Left lobe of liver (tissue), 2 donors: Measurements from ENCODE around the gene EML4. TPM values are rescaled to one million over a fixed set of nuclear protein-coding genes. Genes with fewer than 3 reads are reported as not detected.

Experiments
- ATAC-seq: fragments of 200-7000 bp; cut with Tn5 transposase; one replicate; pipeline ENCODE4 v1.9.1; 2020; ENCODE audit warnings: mild to moderate bottlenecking, moderate library complexity
- DNase-seq: peaks from one replicate; pipeline ENCODE4 v3.0.0-alpha.2; 2020; ENCODE audit warnings: low spot score
- total RNA-seq: library from RNA; stranded (reverse); gene quantifications from one replicate; pipeline ENCODE4 v1.2.1, GENCODE V29; 2021
- donor health status: DM: no; HTN: no; CAD: no; lungs with moderate emphysema.
- donor health status: DM: no; HTN: yes; CAD: no.

The EML4 gene
- total RNA-seq, 1 donor from 2014 or later, result 30.4 TPM

DNA sequence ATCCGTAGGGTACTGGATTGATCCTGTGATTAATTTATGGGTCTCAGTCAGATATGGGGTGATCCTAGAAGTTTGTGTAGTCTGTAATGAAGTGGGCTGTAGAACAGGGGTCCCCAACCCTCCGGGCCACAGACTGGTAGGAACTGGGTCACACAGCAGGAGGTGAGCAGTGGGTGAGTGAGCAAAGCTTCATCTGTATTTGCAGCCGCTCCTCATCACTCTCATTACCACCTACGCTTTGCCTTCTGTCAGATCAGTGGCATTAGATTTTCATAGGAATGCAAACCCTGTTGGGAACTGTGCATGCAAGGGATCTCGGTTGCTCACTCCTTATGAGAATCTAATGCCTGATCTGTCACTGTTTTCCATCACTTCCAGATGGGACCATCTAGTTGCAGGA lies 48.8 kb downstream of the EML4 start:
- no peak for ATAC-seq
- DNase-seq, result no peak

DNA sequence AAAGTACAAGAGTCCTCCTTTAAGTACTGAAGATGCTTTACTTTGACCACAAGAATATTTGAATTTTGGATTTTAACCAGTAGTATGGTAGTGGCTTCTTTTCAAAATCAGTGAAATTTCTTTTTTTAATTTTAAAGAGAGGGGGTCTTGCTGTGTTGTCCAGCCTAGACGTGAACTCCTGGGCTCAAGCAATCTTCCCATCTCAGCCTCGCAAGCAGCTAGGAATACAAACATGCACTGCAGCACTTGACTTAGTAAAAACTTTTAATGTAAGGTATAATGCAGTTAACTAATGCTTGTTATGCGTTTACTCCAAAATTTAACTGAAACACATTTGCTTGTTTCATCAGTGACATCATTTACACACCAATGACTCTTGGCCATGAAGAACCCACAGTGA lies 49.6 kb downstream of the EML4 start:
- ATAC-seq, result no peak
- no peak for DNase-seq

DNA sequence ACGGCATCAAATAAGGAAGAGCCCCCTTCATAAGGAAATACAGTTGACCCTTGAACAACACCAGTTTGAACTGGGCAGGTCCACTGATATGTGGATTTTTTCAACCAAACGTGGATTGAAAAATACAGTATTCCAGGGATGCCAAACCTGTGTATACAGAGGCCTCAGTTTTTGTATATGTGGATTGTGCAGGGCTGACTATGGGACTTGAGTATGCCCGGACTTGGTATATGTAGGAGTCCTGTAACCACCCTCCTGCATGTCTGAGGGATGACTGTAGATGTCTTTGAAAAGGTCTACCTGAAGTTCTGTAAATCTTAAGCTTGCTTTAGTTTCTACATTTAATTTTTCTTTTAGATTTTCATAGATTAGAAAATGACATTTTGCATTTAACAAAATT lies 50.0 kb downstream of the EML4 start:
- no peak for DNase-seq
- ATAC-seq, result no peak

DNA sequence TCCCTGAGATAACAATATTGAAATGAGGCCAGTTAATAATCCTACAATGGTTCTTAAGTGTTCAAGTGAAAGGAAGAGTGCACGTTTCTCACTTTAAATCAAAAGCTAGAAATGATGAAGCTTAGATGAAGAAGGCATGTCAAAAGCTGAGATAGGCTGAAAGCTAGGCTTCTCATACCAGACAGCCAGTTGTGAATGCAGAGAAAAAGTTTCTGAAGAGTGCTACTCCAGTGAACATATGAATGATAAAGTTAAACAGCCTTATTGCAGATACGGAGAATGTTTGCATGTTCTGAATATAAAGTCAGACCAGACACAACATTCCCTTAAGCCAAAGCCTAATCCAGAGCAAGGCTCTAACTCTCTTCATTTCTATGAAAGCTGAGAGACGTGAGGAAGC lies 51.4 kb downstream of the EML4 start:
- no peak for DNase-seq
- ATAC-seq, result no peak

DNA sequence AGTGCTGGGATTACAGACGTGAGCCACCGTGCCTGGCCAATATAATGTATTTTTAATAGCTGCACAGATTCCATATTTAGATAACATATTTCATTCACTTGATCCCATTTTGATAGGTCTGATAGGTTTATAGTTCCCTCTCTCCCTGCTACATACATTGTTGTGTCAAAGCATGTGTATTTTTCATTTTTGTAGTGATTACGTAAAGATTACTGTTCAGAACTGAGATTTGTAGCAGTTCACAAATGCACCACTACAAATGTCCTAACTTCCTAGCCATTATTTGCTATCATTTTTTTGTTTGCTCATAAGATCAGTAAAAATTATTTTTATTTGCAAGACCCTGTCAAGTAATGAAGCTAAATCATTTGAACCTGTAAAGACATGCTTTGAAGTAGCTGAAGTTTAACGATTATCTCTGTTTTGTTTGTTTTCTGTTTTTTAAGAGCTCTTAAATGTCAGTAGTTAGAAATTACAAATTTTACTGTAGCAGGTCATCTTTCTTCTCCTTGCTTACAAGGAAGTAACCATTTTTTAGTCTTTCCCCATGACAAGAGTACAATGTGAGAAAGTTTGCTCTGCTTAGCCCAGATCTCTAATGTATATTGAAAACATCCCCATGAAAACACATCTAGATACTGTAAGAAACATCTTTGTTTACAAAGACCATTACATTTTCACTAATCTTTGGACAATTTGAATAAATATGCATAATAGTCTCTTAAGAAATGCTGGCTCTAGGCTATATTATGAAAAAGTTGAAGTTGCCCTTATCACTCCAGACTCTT lies 54.1 kb downstream of the EML4 start:
- ATAC-seq (no peak), DNase-seq (no peak)

DNA sequence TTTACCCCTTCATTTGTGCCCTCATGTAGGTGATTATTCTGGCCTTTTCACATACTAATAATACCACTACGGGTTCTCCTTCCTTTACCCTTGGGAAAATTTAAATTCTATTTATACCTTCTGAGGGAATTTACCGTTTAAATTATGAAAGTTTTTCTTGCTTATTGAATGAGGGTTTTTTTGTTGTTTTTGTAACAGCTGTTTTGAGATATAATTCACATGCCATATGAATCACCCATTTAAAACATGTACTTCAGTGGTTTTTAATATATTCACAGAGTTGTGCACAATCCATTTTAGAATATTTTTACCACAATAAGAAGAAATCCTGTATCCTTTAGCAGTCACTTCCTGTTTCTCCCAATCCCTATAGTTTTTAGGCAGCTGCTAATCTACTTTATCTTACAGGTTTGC lies 54.7 kb downstream of the EML4 start:
- DNase-seq (no peak), ATAC-seq (no peak)

DNA sequence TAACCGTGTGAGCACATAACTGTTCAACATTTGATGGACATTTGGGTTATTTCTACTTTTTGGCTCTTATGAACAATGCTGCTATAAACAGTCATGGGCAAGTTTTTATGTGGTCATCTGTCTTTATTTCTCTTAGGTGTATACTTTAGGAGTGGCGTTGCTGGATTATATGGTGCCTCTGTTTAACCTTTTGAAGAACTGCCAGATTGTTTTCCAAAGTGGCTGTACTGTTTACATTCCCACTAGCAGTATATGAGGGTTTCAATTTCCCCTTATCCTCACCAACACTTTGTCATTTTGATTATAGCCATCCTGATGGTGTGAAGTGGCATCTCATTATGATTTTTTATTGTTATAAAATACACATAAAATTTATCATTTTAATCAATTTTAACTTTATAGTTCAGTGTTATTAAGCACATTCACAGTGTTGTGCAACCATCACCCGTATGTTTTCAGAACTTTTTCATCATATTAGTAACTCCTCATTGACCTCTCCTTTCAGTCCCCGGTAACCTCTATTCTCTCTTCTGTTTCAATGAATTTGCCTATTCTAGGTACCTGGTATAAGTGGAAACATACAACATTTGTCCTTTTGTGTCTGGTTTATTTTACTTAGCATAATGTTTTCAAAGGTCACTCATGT lies 55.4 kb downstream of the EML4 start:
- ATAC-seq (no peak), DNase-seq (no peak)

DNA sequence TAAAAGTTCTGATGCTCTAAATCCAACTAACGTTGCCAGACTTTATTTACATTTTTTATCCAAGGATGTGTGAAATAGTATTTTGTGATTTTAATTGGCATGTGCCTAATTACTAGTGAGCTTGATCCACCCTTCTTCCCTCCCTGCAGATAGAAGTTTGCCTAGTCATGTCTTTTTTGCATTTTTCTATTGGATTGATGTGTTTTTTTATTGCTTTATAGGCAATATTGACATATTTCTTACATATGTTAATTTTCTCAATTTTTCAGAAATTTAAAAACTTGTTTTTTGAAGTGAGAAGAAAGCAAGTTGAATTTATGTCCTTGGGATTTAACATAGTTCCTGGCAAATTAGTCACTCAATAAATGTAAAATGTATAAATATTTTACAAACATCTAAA lies 56.4 kb downstream of the EML4 start:
- DNase-seq (no peak), ATAC-seq (no peak)

DNA sequence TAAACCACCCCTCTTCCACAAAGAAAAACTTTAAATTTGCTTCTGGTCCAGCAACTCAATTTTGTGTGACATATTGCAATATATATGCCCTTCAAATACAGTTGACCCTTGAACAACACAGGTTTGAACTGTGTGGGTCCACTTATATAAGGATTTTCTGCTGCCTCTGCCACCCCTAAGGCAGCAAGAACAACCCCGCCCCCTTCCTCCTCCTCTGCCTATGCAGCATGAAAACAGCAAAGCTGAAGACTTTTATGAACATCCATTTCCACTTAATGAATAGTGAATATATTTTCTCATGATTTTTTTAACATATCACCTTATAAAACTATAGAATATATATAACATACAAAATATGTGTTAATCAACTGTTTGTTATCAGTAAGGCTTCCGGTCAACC lies 58.3 kb downstream of the EML4 start:
- DNase-seq, result no peak
- no peak for ATAC-seq

DNA sequence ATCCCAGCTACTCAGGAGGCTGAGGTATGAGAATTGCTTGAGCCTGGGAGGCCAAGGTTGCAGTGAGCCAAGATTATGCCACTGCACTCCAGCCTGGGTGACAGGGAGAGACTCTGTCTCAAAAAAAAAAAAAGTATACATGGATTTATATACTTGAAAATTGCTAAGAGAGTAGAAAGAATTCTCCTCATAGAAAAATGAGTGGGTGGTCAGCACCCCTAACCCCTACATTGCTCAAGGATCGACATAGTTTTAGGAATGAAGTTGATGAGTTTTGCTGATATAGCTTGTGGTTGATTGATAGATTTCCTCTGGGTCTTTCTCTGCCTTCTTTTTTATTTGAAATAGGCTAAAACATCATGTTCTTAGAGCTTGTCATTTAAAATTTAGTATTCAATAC lies 58.9 kb downstream of the EML4 start:
- no peak for ATAC-seq
- no peak for DNase-seq

DNA sequence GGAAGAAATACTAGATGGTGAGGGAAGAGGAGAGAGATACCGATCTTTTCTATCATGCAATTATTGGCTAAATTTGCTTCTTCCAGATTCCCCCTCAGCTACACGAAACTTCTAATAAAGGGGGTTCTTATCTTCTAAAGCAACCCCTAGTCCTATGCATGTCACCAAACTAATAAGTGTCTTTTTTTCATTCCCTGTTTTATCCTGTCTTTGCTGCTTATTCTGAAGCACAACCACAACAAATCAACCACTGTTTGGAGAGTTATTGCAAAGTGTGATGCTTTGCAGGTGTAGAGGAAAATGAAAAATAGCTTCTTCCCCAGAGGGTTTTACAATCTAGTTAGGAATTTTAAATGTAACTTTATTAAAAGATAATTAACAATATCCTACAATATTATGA lies 60.8 kb downstream of the EML4 start:
- no peak for ATAC-seq
- DNase-seq, result no peak

DNA sequence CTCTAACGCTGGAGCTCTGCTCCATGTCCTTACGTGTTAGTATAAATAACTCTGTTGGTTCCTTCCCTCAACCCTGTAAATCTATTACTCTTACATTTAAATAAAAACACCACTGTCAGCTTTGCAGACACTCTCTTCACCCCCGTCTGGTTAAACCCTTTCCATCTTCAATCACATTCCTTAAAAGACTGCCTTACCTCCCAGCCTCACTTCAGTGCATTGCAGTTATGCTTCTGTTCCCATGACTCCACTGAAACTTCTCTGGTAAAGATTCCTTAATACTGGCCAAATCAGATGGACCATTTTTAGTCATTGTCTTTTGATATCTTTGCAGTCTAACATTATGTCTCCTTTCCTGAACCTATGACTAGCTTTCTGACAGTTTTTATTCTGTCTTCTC lies 61.7 kb downstream of the EML4 start:
- no peak for ATAC-seq
- no peak for DNase-seq

DNA sequence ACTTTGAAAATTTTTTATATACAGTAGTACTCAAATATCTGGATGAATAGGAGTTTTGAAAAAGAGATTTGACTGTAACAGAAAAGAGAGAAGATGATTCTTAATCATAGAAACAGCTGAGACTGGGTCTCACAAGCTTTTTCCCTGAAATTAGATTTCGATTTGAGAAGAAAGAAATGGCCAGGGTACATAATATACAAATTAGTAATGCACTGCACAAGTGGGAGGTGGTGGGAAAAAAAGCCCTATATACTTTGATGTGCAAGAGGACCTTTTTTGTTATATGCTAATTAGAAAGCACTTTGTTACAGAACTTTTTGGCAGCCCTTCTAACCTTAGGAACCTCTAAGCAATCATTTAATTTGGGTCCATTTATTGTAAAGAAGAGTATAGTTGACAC lies 62.9 kb downstream of the EML4 start:
- ATAC-seq, result no peak
- no peak for DNase-seq

DNA sequence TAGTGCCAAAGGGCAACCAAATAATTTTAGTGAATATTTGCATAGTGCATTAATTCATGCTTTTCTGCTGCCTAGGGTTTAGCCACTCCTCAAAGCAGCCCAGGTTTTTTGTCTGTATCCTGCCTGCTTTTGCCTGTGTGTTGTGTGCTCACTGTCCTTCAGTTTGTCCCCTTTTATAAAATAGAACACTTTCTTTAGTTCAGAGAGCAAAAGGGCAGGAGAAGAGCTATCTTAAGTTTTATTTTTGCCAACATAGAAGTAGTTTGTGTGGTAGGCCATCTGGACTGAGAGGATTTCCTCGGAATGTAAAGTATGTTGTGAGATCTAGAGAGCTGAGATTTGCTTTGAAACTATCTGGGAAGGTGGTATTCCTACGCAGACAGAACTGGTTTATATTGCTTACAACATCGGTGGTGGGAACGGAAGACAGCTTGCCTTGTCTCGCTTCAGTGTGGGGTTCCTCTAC lies 64.9 kb downstream of the EML4 start:
- no peak for DNase-seq
- no peak for ATAC-seq

DNA sequence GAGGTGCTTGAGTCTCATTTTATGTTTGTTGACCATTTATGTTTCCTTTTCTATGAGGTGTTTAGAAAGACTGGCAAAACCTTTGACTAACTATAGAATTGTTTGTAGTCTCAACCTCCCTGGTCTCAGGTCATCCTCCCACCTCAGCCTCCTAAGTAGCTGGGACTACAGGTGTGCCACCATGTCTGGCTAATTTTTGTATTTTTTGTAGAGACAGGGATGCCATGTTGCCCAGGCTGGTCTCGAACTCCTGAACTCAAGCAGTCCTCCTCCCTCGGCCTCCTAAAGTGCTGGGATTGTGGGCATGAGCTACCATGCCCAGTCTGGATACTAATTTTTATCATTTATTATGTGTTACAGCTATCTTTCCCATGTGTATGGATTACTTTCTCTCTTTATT lies 67.8 kb downstream of the EML4 start:
- DNase-seq, result no peak
- ATAC-seq, result no peak

DNA sequence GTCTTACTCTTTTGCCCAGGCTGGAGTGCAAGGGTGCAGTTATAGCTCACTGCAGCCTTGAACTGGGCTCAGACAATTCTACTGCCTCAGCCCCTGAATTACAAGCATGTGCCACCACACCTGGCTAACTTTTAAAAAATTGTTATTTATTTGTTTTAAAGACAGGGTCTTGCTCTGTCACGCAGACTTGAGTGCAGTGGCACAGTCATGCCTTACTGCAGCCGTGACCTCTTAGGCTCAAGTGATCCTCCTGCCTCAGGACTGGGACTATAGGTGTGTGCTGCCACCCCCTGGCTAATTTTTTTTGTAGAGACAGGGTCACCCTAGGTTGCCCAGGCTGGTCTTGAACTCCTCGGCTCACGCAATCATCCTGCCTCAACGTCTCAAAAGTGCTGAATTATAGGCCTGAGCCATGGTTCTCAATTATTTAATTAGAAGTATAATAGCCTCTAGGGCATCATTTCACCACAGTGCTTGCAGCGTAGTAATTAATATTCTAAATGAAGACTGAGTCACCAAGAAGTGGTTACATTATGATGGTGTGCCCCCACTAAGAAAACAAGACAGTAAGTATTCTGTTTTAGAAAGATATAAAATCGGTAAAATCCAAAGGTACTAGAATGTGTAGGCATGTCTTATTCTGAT lies 69.6 kb downstream of the EML4 start:
- ATAC-seq, result peak; percentile 96
- peak; percentile 54 for DNase-seq

DNA sequence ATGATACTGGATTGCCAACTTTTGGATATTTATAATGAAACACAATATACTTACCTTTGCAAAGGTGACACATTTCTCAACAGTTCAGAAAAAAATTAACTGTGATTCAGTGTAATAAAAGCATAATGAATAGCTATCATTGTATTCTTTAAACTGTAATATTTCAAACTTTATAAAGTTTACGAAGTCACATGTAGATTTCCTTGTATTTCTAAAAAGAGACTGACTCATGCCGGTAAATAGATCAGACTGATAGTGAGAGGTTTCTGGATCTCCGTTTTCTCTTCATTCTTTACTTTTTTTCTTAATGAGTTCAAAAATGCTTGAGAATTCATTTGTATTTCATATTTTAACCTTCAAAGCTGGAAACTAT lies 70.1 kb downstream of the EML4 start:
- no peak for DNase-seq
- ATAC-seq, result no peak

DNA sequence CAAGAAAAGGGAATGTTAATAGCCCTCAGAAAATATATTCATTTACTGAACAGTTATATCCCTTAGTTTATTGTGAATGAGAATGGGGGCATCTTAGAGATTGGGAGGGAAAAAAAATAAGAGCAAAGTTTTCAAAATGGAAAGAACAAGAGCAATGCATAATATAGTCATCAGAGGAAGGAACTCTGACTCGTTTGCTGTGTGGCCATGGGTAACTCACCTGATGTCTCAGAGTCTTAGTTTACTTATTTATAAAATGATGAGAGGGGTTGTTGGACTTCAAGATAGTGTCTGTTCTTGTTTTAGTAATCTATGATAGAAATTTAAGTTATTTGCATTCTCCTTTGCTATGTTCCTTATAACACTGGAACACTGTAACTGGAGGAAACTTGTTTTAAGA lies 70.7 kb downstream of the EML4 start:
- ATAC-seq (no peak), DNase-seq (no peak)

DNA sequence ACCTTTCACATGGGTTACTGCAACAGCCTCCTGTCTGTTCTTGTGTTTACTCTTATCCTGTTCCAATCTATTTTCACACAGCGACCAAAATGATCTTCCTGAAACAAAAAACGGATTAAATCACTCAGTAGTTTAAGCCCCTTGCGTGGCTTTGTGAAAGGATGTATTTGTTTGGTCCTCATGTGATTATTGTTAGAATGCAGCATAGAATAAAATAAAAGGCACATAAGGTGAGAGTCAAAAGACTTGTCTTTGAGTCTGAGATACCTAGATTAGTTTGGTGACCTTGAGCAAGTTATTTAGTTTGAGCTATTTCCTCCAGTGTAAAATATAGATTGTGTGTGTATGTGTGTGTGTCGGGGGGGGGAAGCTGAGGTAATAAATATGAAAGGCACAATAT lies 72.4 kb downstream of the EML4 start:
- ATAC-seq (no peak), DNase-seq (no peak)

DNA sequence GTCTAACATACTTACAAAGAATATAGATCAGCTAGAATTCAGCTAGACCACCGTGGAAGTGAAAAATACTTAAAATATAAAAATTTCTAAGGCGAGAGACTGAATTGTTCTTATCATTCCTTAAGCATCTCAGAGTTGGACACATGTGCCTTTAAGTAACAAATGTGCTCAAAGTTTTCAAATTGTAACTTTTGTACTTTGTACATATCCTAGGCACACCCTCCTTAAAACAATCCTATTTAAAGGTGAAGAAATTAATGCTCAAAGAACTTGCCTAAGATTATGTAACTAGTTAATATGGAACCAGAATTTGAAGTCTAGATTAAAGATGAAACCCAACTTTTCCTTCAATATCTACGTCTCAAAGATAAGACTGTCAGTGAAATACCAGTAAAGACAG lies 74.1 kb downstream of the EML4 start:
- DNase-seq (no peak), ATAC-seq (no peak)

DNA sequence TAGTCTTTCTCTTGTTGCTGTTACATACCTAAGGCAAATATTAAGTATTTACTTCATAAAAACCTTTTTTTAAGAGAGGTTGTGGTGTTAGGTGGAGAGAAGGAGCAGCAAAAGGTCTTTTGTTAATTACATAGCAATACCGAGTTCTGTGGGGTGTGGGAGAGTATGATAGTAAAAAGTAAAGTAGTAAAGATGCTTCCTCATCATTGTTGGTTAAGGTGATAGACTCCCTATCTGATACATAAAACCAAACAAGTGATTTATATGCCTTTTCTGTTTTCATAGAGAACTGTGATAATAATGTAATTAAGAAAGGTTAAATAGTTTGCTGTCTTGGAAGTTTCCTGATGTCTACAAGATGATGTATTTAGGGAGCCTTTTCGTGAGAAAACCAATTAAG lies 75.4 kb downstream of the EML4 start:
- no peak for ATAC-seq
- DNase-seq, result no peak

DNA sequence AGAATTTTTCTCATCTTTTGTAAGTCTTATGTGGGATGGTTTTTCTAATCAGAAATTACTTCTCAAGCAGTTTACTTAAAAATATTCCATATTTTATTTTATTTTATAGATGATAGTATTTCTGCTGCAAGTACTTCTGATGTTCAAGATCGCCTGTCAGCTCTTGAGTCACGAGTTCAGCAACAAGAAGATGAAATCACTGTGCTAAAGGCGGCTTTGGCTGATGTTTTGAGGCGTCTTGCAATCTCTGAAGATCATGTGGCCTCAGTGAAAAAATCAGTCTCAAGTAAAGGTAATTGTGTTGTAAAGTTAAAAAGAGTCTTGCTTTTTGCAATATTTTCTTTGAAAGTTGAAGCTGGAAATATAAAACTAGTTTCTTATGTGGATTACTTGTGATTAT lies 76.2 kb downstream of the EML4 start:
- no peak for ATAC-seq
- no peak for DNase-seq
